DMS 273 (cell line): ENCODE data around the gene PRSS50.
"Not testable (repeated sequence)": the region's sequence is repeated elsewhere in the genome, so short reads cannot be mapped to it uniquely, and the experiment has no call there.

ENCODE experiments used
- DNase-seq: peaks from one replicate; lab custom pipeline; 2025; ENCODE audit not compliant: unreplicated experiment; lab: John Stamatoyannopoulos, UW

PRSS50 gene, protein sequence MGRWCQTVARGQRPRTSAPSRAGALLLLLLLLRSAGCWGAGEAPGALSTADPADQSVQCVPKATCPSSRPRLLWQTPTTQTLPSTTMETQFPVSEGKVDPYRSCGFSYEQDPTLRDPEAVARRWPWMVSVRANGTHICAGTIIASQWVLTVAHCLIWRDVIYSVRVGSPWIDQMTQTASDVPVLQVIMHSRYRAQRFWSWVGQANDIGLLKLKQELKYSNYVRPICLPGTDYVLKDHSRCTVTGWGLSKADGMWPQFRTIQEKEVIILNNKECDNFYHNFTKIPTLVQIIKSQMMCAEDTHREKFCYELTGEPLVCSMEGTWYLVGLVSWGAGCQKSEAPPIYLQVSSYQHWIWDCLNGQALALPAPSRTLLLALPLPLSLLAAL

DNA sequence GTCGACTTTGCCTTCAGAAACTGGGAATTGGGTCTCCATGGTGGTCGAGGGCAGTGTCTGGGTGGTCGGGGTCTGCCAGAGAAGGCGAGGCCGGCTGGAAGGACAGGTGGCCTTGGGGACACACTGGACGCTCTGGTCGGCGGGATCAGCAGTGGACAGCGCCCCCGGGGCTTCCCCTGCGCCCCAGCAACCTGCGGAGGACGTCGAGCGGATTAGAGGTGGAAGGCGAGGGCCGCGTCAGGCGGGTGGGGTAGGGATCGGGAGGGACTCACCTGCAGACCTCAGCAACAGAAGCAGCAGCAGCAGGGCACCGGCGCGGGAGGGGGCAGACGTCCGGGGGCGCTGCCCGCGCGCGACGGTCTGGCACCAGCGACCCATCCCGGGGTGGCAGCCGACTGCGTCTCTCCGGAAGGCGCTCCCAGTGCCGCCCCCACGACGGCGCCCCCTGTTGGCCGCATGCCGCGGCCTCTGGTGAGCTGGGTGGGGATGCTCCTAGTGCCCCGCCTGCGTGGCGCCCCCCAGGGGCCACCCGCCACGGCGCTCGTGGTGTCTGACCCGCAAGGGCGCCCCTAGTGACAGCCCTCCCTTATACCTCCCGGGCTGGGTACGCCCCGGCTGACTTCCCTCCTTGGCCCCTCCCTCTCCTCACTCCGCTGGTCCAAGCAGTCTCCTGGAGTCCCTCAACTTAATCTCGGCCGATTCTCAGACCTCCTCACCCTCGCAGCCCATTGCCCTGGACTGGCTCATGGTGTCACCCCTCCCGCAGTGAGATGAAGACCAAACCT lies at the start of gene PRSS50:
Gene PRSS50 (minus strand): TSS at position 423 of the 785 bp plus-strand sequence. CDS start 45 bp downstream, at position 378.
- no peak for DNase-seq

DNA sequence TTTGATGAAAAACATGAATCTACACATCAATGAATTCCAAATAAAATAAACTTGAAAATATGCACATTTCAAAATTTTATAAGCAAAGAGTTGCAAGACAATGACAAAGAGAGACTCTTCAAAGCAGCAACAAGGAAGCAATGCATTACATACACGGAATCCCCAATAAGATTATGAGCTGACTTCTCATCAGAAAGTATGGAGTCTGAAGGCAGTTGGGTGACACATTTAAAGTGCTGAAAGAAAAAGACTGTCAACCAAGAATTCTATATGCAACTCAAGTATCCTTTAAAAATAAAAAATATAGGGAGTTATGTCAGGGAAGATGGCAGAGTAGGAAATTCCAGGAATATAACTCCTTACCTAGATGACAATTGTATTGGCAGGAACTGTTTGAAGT lies 46.5 kb upstream of the PRSS50 start:
- no peak for DNase-seq

DNA sequence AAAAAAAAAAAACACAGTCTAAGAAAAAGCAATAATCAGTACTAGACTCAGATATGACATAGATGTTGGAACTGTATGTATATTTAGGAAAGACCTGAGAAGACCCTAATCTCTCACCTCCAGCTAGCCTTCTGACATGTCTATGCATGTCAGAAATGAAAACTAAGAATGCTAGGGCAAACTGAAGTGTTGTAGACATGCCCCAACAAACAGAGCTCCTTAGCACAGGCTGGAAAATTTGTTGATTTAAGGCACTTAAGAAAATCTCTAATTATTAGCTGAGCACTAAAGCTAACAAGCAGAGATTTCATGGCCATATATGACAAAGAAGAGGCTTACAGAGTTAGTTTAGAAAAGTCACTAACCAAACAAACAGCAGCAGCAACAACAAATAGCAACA lies 45.5 kb upstream of the PRSS50 start:
- DNase-seq = no peak

DNA sequence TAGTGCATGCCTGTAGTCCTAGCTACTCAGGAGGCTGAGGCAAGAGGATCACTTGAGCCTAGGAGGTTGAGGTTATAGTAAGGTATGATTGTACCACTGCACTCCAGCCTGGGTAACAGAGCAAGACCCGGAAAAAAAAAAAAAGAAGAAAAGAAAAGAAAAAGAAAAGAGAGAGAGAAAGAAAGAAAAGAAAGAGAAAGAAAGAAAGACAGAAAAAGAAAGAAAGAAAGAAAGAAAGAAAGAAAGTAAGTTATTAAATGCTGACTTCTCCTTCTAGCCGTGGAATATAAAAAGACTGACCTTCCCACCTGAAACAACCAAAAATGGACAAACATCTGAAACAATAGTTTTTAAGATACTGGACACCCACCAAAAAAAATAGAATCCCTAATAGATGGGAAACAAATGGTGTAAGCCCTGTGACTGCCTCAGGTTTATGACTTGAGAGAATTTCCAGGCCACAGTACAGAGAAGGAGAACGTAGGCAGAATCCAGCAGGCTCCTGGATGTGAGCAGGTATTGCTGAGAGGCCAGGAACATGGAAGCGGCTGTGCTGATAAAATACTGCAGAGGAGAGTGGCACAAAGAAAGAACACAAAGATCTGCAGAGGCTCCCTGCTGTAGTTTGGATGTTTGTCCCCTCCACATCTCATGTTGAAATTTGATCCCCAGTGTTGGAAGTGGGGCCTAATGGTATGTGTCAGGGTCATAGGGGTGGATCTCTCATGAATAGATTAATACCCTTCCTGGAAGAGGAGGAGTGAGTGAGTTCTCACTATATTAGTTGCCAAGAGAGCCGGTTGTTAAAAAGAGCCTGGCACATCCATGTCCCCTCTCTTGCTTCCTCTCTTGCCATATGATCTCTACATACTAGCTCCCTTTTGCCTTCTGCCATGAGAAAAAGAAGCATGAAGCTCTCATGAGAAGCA lies 41.8 kb upstream of the PRSS50 start:
- DNase-seq = no peak

DNA sequence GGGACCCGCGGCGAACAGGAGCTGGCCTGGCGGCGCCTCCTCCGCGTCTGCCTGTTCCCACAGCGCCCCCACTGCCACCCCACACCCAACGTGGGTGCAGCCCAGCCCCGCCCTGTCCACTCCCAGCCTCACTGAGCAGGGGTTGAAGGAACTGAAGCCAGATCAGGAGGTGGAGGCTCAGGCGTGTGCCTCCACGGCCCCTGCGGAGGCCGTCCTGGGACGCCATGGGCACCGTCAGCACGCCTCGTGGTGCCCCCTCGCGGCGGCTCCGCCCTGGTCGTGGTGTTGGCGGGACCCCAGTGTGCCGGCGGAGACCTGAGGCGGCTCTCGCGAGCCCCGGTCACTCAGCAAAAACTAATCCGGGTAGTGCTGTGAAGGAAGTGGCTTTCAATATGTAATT lies 39.0 kb upstream of the PRSS50 start:
- no peak for DNase-seq

DNA sequence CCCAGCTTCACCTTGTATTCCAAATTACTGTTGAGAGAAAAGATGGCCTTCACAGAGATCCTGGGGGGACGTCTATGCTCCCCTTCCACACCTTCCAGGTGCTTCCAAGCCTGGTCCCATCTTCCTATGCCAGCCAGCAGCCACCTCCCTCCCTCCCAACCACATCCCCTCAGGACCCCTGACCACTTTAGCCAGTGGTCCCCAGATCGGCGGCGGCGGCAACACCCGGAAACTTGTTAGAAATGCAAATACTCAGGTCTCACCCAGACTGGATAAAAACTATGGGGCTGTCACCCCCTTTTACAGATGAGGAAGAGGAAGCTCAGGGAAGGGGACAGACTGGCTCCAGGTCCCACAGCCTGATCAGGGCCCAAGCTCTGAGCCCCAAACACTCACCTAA lies 38.0 kb upstream of the PRSS50 start:
- no peak for DNase-seq

DNA sequence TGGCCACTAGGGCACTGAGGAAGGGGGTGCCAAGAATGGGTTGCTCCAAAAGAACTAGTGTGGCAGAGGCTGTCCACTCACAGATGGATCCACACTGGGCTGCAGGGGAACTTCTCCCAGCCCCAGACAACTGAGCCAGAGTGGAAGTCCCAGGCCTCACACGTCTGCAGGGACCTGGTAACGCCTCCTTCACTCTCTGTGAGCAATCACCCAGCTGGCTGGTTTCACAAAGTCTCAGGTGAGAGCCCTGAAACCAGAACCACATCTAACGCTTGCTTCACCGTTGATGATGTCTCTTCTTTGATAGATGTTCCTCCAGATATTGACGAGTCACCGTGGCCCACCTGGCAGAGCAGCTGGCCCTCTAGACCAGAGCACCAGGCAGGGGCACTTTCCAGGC lies 35.5 kb upstream of the PRSS50 start:
- DNase-seq = not testable (repeated sequence)

DNA sequence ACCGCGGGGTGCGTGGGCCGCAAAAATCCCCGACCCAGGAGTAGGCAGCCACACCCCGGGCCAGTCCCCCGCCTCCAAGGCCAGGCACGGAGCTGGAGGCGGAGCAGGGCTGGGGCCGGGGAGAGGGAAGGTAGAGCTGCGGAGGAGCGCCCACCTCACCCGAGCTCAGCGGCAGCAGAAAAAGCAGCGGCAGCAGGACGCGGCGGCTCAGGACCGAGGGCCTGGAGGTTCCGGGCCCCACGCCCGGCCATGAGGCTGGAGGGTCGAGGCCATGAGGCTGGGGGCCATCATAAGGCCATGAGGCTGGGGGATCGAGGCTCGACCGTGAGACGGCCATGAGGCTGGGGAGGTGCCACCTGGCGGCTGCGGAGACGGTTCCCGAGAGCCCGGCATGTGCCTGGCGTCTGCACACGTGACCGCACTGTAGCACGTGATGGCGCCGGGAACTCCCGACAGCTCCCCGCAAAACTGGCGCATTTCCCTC lies 32.9 kb upstream of the PRSS50 start:
- no peak for DNase-seq

DNA sequence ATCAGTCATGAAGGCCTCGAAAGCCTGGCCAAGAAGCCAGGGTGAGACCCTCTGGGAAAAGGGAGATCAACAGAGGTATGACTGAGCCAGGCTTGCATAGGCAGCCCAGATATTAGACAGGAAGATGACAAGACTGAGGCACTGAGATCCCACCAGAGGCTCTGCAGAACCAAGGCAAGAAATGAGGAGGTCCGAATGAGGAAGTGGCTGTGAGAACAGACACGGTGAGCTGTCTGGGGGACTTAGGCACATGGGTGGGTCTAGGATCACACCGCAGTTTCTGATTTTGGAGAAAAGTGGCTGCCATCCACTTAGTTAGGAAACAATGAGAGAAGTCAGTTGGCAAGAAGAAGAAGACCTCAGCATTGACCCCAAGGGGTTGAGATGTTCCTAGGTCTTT lies 31.5 kb upstream of the PRSS50 start:
- DNase-seq = no peak

DNA sequence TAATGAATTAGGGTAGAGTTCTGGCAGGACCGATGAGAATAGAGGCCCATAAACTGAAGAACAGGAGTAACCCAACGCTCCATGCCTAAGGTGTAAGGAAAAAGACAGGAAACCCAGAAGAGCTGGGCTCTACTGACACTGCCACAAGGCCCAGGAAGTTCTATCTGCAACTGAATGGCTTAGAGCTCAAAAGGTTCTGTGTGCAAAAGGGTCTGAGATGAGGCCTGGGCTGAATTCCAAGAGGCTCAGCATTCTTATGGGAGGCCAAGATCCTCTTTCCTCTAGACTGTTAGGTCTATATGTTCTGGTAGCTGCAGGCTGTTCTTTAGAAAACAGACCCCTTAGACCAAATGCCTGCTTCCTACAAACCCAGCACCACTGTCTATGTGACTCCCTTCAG lies 30.5 kb upstream of the PRSS50 start:
- no peak for DNase-seq

DNA sequence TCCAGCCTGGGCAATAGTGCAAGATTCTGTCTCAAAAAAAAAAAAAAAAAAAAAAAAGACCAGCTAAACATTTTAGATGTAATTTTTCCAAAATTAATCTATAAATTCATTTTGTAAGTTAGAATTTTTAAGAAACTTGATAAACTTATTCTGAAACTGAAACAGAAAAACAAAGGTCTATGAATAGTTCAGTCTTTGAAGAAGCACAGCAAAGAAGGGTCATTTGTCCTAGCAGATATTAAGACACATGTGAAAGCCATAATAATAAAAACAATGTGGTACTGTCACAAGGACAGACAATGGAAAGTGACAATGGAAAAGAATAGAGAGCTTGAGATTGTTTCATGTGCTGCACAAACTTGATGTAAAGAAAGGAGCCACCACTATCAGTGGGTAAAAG lies 29.0 kb upstream of the PRSS50 start:
- DNase-seq = no peak

DNA sequence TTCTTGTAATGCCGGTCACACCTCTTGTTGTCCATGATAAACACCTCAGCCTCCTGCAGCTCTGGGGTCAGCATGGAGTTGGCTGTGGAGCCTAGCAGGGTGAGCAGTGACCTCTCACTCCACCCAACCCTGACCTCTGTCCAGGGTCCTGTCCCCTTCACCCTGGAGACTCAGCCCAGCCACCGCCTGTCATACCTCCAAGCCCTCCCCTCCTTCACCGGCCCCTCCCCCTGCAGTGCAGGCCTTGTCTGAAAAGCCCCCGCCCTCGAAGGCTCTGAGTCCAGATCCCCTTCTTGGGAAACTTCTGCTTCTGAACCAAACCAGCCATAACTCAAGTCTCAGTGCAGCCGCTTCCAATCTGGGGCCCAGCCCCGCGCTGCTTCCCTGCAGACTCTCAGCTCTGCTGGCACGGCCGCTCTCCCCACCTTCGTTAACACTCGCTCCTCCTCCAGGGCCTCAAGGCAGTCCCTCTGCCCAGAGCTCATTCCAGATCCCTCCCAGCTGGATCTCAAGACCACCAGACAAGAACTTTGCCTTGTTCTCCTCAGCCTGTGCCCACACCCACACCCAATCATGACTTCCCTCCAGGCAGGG lies 25.4 kb upstream of the PRSS50 start:
- DNase-seq = no peak

DNA sequence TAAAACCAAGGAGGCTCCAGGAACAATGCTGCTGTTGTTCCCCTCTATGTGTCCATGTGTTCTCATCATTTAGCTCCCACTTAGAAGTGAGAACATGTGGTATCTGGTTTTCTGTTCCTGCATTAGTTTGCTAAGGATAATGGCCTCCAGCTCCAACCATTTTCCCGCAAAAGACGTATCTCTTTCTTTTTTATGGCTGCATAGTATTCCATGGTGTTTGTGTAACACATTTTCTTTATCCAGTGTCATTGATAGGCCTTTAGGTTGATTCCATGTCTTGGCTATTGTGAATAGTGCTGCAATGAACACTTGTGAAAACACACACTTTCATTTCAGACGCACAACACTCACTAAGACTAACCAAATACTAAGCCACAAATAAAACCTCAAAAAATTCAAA lies 21.9 kb upstream of the PRSS50 start:
- DNase-seq = not testable (repeated sequence)

DNA sequence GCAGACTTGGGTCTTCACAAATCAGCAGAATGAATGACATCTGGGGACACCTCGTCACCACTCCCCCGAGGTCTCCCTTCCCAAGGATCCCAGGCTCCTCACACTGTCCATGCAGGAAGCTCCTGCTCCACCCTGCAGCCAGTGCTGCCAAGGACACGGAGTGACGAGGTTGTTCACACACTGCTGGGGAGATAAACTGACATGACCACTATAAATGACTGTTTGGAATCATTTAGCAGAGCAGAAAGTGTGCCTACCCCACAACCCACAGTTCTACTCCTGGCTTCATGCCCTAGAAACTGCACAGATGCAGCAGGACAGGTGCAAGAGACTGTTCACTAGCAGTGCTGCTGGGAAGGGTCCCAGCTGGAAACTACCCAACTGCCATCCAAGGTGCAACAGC lies 19.7 kb upstream of the PRSS50 start:
- no peak for DNase-seq

DNA sequence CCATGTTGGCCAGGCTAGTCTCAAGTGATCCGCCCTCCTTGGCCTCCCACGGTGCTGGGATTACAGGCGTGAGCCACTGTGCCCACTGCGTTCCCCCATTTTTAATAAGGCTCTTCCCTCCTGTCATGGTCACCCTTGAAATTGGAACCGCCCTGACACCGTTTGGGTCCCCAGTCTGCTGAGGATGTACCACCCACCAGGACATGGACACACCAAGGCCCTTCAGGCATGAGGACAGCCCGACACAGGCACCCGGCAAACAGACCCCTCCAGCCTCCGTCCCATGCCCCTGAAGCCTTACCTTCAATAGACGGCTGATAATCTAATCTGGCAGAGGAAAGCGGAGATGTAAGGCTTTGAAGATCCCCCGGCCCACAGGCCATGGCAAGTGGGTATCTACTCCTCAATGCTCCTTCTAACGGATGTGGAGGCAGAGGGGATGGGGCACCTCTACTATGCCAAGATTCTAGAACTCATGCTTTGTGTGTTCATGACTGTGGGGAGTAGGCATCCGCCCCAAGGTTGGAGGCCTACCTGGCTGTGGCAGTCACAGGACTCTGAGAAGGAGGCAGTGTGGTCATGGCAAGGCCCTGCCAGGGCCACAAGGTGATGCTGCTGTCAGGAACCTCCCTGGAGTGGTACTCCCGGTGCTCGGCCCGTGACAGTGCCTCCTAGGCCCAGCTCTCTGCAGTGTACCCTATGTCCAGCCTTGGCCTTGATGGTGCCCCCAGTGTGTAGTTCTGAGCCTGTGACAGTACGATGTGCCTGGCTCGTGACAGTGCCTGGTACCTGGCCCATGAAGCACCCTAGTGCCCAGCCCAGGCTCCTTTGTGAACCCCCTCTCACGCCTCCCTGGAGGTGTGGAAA lies 18.6 kb upstream of the PRSS50 start:
- DNase-seq = no peak

DNA sequence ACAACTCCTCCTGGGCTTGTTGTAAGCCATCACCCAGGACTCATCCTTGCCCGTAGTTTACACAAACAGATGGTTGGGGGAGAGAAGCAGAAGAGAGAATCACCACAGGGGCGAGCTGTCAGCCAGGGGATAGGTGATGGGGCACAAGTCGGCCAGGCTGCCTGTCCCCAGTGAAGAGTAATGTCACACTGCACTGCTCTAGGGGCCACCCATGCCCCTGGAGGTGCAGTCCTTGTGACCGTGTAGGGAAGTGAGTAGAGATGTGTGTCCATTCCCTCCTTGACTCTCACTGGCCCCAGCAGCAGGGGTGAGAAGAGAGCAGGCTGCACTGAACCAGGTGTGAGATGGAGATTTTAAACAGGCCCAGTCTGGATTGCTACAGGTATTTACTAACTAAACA lies 17.1 kb upstream of the PRSS50 start:
- DNase-seq = no peak

DNA sequence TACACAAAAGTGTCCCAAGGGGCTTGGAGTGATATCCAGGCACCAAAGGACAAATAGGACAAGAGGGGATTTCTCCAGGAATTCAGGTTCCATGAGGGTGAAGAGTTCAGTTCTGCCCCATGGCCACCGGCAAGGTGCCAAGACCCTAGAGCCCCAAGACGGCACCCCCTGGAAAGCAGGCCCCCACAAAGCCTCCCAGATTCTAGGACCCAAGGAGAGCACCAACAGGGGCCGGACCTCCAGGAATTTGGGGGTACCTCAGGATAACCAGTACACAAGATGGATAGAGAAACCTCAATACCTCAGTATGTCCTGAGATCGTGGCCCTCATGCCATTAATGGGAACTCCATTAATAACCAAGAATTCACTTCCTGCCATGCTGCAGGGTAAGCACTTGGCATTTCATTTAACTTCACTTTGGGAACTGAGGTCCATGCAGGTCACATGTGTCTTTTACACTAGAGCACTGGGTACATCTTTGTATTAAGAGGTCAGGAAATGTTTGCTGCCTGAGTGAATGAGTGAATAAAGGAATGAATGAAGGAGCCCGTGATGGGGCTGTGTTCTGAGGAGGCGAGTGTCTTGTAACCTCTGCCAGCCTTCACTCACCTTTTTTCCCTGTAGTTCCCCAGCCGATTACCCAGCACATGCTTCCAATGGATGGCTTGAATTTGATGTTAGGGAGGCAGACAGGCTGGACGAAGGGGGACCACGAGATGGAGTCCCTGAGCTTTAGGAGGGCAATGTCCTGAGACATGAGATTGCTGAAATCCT lies 15.5 kb upstream of the PRSS50 start:
- no peak for DNase-seq

DNA sequence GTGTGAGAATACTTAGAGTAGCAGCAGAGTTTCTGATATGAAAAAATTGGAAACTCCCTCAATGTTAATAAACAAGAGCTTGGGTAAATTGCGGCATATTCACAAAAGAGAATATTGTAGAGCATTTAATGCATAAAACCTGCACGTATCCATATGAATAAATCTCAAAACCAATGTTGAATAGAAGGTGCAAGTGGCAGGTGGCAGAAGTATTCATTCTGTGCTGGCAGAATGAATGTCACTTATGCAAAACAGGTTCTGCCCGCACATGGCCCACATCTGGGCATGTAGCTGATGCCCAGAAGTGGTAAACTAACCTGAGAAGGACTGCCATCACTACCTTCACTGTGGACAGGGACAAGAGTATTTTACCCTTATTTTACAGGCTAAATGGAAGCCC lies 14.1 kb upstream of the PRSS50 start:
- DNase-seq = no peak

DNA sequence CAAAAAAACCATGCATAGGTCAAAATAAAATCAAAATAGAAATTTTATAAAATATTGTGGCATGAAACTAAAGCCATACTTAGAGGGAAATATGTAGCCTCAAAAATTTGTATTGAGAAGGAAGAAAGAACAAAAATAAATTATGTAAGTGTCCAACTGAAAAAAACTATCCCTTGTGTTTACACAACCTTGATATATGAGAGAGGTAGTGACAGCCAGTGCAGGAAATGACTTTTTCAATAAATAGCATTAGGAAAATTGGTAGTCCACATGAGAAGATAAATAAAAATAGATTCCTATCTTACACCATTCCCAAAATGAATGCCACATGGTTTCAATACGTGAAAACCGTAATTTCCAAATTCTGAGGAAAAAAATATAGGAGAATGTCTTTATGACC lies 13.2 kb upstream of the PRSS50 start:
- DNase-seq = no peak
